ENCODE measurements around the gene FLRT3.

- TF ChIP-seq GATA3 (IDR thresholded peaks at IDR 0.05; ENCODE audit: low read depth, low read length) (no peak), GATA2 (IDR thresholded peaks at IDR 0.05; ENCODE audit: low read depth, low read length) (no peak)
These were observed 3.7 kb downstream of the FLRT3 start for GRCh38 chr20:14333721-14334120.
